ENCODE measurements around the gene CAPN3. TPM values are rescaled to one million over a fixed set of nuclear protein-coding genes. Genes with fewer than 3 reads are reported as not detected.

CAPN3 gene
- 0.22 to 0.59 TPM (median 0.32 TPM) in 4 of 5 replicates, not detected in the other for total RNA-seq (2022; extraction: Qiagen RNA extraction)

DNA sequence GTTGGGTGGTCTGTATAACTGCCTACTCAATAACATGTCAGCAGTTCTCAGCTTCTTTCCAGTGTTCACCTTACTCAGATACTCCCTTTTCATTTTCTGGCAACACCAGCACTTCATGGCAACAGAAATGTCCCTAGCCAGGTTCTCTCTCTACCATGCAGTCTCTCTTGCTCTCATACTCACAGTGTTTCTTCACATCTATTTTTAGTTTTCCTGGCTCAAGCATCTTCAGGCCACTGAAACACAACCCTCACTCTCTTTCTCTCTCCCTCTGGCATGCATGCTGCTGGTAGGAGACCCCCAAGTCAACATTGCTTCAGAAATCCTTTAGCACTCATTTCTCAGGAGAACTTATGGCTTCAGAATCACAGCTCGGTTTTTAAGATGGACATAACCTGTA is at the start of gene CAPN3:
Gene CAPN3 (plus strand): TSS at position 253 of the 400 bp plus-strand sequence. CDS start 305 bp downstream, outside the sequence.

Other genes starting within 250 kb of the CAPN3 start
- 0.03 to 0.06 TPM in 2 of 5 replicates, not detected in the others for gene PLA2G4F, start 202.9 kb upstream of the CAPN3 start, total RNA-seq (2022; extraction: Qiagen RNA extraction)
- gene VPS39, start 151.2 kb upstream of the CAPN3 start, total RNA-seq (2022; extraction: Qiagen RNA extraction): 11.7 to 17.2 TPM (median 16.1 TPM) in 5 replicates
- gene GANC, start 86.3 kb upstream of the CAPN3 start, total RNA-seq (2022; extraction: Qiagen RNA extraction): 6.1 to 7.9 TPM (median 7.4 TPM) in 5 replicates
- 26.3 to 35.5 TPM (median 29.4 TPM) in 5 replicates for gene TMEM87A, start 86.1 kb upstream of the CAPN3 start, total RNA-seq (2022; extraction: Qiagen RNA extraction)
- gene ZNF106, start 131.6 kb downstream of the CAPN3 start, total RNA-seq (2022; extraction: Qiagen RNA extraction): 7.2 to 13.9 TPM (median 12.6 TPM) in 5 replicates
- gene SNAP23, start 136.1 kb downstream of the CAPN3 start, total RNA-seq (2022; extraction: Qiagen RNA extraction): 15.2 to 40.0 TPM (median 19.0 TPM) in 5 replicates
- gene LRRC57, start 189.3 kb downstream of the CAPN3 start, total RNA-seq (2022; extraction: Qiagen RNA extraction): 9.7 to 13.3 TPM (median 12.1 TPM) in 5 replicates
- 18.5 to 24.6 TPM (median 21.8 TPM) in 5 replicates for gene HAUS2, start 189.3 kb downstream of the CAPN3 start, total RNA-seq (2022; extraction: Qiagen RNA extraction)
- 1.2 to 1.9 TPM (median 1.6 TPM) in 5 replicates for gene STARD9, start 216.1 kb downstream of the CAPN3 start, total RNA-seq (2022; extraction: Qiagen RNA extraction)

Measured in A549 treated with dexamethasone at 1 μM for 4 hours (cell line).